ENCODE measurements around the gene BLVRB. TPM values are rescaled to one million over a fixed set of nuclear protein-coding genes. Genes with fewer than 3 reads are reported as not detected.
A peak's percentile ranks its signal among the peaks of the same experiment; 100 is the strongest.

Gene BLVRB
- total and polyA plus RNA-seq, 9 of the 15 experiments (the other 6 are each of a cell fraction or from before 2014, with no cell fraction given), result 81.1 to 749 (median 331) TPM

- TF ChIP-seq PPARD (CRISPR knock-in tag; IDR thresholded peaks at IDR 0.05) (no peak), FOS (IDR thresholded peaks at IDR 0.05; ENCODE audit: extremely low read depth, insufficient read length) (peak; percentile 32), TOE1 (IDR thresholded peaks at IDR 0.05; ENCODE audit: borderline replicate concordance) (peak; percentile 72; the same call in 1 of the 2 replicates), TOE1 (CRISPR knock-in tag; IDR thresholded peaks at IDR 0.05; ENCODE audit: borderline replicate concordance, low read depth) (no peak), ZBED1 (IDR thresholded peaks at IDR 0.05) (no peak), ARNT (IDR thresholded peaks at IDR 0.05) (peak in 1 of 2 experiments; percentile 88; a peak in 2 of 4 replicates), GATA2 (CRISPR knock-in tag; IDR thresholded peaks at IDR 0.05) (0 out of 2 replicates have a peak, but pooled peaks have one; percentile 33), NR3C1 (CRISPR knock-in tag; IDR thresholded peaks at IDR 0.05) (no peak), ARID2 (IDR thresholded peaks at IDR 0.05) (peak; percentile 71; the same call in 1 of the 2 replicates), ZNF668 (CRISPR knock-in tag; IDR thresholded peaks at IDR 0.05) (no peak), KLF16 (IDR thresholded peaks at IDR 0.05) (peak; percentile 25; the same call in 1 of the 2 replicates), CHD2 (IDR thresholded peaks at IDR 0.05; ENCODE audit: low read depth, low read length) (no peak), LARP7 (IDR thresholded peaks at IDR 0.05) (0 out of 2 replicates have a peak, but pooled peaks have one; percentile 35), RBM39 (optimal IDR thresholded peaks at IDR 0.05; ENCODE audit: low read depth, low read length) (no peak), ETS2 (tag; IDR thresholded peaks at IDR 0.05; ENCODE audit: borderline replicate concordance, poor library complexity, severe bottlenecking) (no peak), NRF1 (conservative IDR thresholded peaks at IDR 0.05 in 1 of 2, IDR thresholded peaks at IDR 0.05 in 1 of 2) (peak in 1 of 2 experiments; percentile 19; a peak in 1 of 4 replicates), ATF7 (IDR thresholded peaks at IDR 0.05) (peak; percentile 72)
- TF ChIP-seq, protein P1, sequence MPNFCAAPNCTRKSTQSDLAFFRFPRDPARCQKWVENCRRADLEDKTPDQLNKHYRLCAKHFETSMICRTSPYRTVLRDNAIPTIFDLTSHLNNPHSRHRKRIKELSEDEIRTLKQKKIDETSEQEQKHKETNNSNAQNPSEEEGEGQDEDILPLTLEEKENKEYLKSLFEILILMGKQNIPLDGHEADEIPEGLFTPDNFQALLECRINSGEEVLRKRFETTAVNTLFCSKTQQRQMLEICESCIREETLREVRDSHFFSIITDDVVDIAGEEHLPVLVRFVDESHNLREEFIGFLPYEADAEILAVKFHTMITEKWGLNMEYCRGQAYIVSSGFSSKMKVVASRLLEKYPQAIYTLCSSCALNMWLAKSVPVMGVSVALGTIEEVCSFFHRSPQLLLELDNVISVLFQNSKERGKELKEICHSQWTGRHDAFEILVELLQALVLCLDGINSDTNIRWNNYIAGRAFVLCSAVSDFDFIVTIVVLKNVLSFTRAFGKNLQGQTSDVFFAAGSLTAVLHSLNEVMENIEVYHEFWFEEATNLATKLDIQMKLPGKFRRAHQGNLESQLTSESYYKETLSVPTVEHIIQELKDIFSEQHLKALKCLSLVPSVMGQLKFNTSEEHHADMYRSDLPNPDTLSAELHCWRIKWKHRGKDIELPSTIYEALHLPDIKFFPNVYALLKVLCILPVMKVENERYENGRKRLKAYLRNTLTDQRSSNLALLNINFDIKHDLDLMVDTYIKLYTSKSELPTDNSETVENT (CRISPR knock-in tag; IDR thresholded peaks at IDR 0.05), result no peak
- TF ChIP-seq, protein P2, sequence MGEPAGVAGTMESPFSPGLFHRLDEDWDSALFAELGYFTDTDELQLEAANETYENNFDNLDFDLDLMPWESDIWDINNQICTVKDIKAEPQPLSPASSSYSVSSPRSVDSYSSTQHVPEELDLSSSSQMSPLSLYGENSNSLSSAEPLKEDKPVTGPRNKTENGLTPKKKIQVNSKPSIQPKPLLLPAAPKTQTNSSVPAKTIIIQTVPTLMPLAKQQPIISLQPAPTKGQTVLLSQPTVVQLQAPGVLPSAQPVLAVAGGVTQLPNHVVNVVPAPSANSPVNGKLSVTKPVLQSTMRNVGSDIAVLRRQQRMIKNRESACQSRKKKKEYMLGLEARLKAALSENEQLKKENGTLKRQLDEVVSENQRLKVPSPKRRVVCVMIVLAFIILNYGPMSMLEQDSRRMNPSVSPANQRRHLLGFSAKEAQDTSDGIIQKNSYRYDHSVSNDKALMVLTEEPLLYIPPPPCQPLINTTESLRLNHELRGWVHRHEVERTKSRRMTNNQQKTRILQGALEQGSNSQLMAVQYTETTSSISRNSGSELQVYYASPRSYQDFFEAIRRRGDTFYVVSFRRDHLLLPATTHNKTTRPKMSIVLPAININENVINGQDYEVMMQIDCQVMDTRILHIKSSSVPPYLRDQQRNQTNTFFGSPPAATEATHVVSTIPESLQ (CRISPR knock-in tag; IDR thresholded peaks at IDR 0.05), result 0 out of 2 replicates have a peak, but pooled peaks have one; percentile 28
- TF ChIP-seq, protein P3, sequence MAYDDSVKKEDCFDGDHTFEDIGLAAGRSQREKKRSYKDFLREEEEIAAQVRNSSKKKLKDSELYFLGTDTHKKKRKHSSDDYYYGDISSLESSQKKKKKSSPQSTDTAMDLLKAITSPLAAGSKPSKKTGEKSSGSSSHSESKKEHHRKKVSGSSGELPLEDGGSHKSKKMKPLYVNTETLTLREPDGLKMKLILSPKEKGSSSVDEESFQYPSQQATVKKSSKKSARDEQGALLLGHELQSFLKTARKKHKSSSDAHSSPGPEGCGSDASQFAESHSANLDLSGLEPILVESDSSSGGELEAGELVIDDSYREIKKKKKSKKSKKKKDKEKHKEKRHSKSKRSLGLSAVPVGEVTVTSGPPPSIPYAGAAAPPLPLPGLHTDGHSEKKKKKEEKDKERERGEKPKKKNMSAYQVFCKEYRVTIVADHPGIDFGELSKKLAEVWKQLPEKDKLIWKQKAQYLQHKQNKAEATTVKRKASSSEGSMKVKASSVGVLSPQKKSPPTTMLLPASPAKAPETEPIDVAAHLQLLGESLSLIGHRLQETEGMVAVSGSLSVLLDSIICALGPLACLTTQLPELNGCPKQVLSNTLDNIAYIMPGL (CRISPR knock-in tag; IDR thresholded peaks at IDR 0.05), result no peak
- TF ChIP-seq, protein P4, sequence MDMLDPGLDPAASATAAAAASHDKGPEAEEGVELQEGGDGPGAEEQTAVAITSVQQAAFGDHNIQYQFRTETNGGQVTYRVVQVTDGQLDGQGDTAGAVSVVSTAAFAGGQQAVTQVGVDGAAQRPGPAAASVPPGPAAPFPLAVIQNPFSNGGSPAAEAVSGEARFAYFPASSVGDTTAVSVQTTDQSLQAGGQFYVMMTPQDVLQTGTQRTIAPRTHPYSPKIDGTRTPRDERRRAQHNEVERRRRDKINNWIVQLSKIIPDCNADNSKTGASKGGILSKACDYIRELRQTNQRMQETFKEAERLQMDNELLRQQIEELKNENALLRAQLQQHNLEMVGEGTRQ (CRISPR knock-in tag; IDR thresholded peaks at IDR 0.05), result no peak
- TF ChIP-seq, protein P5, sequence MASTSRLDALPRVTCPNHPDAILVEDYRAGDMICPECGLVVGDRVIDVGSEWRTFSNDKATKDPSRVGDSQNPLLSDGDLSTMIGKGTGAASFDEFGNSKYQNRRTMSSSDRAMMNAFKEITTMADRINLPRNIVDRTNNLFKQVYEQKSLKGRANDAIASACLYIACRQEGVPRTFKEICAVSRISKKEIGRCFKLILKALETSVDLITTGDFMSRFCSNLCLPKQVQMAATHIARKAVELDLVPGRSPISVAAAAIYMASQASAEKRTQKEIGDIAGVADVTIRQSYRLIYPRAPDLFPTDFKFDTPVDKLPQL (IDR thresholded peaks at IDR 0.05; ENCODE audit: extremely low read depth, insufficient read length), result no peak
Observed at GRCh38 chr19:40416918-40417642, 48.5 kb downstream of the BLVRB start (continued).

Data from K562 (cell line).